Measurements from ENCODE around the gene SLC25A45.

The SLC25A45 gene

GRCh38 chr11:65384301-65384889 lies 1.9 kb upstream of the SLC25A45 start:
- DNase-seq, result no peak

GRCh38 chr11:65383778-65384177 lies 1.3 kb upstream of the SLC25A45 start:
- no peak for DNase-seq

GRCh38 chr11:65382804-65383368 lies 440 bp upstream of the SLC25A45 start:
- DNase-seq, result peak; percentile 95

GRCh38 chr11:65381716-65382032 lies 772 bp downstream of the SLC25A45 start:
- DNase-seq, result no peak

GRCh38 chr11:65380460-65381119 lies 1.9 kb downstream of the SLC25A45 start:
- DNase-seq, result no peak

GRCh38 chr11:65379698-65380459 lies 2.6 kb downstream of the SLC25A45 start:
- no peak for DNase-seq

- DNase-seq, result no peak
Measured at GRCh38 chr11:65378928-65379638, 3.4 kb downstream of the SLC25A45 start.

- DNase-seq, result no peak
Measured at GRCh38 chr11:65378208-65378927, 4.1 kb downstream of the SLC25A45 start.

- no peak for DNase-seq
Measured at GRCh38 chr11:65377777-65378176, 4.7 kb downstream of the SLC25A45 start.

- DNase-seq, result no peak
Measured at GRCh38 chr11:65377036-65377435, 5.4 kb downstream of the SLC25A45 start.

- no peak for DNase-seq
Measured at GRCh38 chr11:65376138-65376713, 6.2 kb downstream of the SLC25A45 start.

GRCh38 chr11:65375012-65375411 lies 7.4 kb downstream of the SLC25A45 start:
- DNase-seq, result no peak

GRCh38 chr11:65373839-65374580 lies 8.4 kb downstream of the SLC25A45 start:
- DNase-seq, result no peak

- DNase-seq, result no peak
Measured at GRCh38 chr11:65370659-65371049, 11.8 kb downstream of the SLC25A45 start.

GRCh38 chr11:65366340-65366773 lies 16.1 kb downstream of the SLC25A45 start:
- DNase-seq, result peak; percentile 88

- no peak for DNase-seq
Measured at GRCh38 chr11:65363770-65364169, 18.7 kb downstream of the SLC25A45 start.

- no peak for DNase-seq
Measured at GRCh38 chr11:65362966-65363365, 19.5 kb downstream of the SLC25A45 start.

- DNase-seq, result no peak
Measured at GRCh38 chr11:65362320-65362931, 20.0 kb downstream of the SLC25A45 start.

- DNase-seq, result no peak
Measured at GRCh38 chr11:65357856-65358356, 24.5 kb downstream of the SLC25A45 start.

GRCh38 chr11:65356394-65356972 lies 26.0 kb downstream of the SLC25A45 start:
- DNase-seq, result peak; percentile 32

All from DMS79 treated with DMSO at 0.1 percent for 48 hours (cell line).